Dendritic cell treated with granulocyte-macrophage colony-stimulating factor and Interleukin-4, amounts not matched to agents 40 ng/mL and 50 ng/mL, for 4 days (primary cell): ENCODE measurements around the gene DYNC1LI2.
"Not testable (repeated sequence)": the region's sequence is repeated elsewhere in the genome, so short reads cannot be mapped to it uniquely, and the experiment has no call there.

ENCODE experiments used
- H3K27ac Mint-ChIP-seq: one replicate; pipeline ENCODE4 v1.8.0; 2022; ENCODE audit warnings: mild to moderate bottlenecking, mixed read lengths
- H3K27me3 Mint-ChIP-seq: one replicate; pipeline ENCODE4 v1.8.0; 2022; ENCODE audit warnings: mild to moderate bottlenecking, mixed read lengths
- H3K36me3 Mint-ChIP-seq: one replicate; pipeline ENCODE4 v1.8.0; 2022; ENCODE audit warnings: low read depth, mixed read lengths
- H3K4me1 Mint-ChIP-seq: one replicate; pipeline ENCODE4 v1.8.0; 2022; ENCODE audit warnings: low read depth, mixed read lengths
- H3K4me3 Mint-ChIP-seq: one replicate; pipeline ENCODE4 v1.8.0; 2022; ENCODE audit warnings: mild to moderate bottlenecking, moderate library complexity, mixed read lengths
- H3K9me3 Mint-ChIP-seq: one replicate; pipeline ENCODE4 v1.8.0; 2022; ENCODE audit warnings: mixed read lengths
- intact Hi-C: fragments of 100-400 bp; cut with micrococcal nuclease; formaldehyde crosslinking; loops from one replicate; pipeline ENCODE4 v1.15.0; 2022

The DYNC1LI2 gene

DNA sequence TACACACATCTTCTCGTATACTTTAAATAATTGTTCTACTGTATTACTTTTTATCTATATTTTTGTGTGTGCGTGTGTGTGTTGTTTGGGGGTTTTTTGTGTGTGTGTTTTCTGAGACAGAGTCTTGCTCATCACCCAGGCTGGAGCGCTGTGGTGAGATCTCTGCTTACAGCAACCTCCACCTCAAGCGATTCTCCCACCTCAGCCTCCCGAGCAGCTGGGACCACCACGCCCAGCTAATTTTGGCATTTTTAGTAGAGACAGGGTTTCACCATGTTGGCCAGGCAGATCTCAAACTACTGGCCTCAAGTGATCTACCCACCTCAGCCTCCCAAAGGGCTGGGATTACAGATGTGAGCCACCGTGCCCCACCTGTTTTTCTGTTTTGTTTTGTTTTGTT is 53.4 kb downstream of the DYNC1LI2 start:
- no peak overlapping the region for H3K27ac Mint-ChIP-seq
- H3K27me3 Mint-ChIP-seq = peaks cover 4% of the 10 kb centered on the region
- no peak overlapping the region for H3K4me3 Mint-ChIP-seq
- H3K4me1 Mint-ChIP-seq = peaks cover 44% of the 10 kb centered on the region
- no peaks in the 10 kb centered on the region for H3K9me3 Mint-ChIP-seq
- intact Hi-C loops = loop anchor here (5.0 kb wide), 2 partner anchors 36 to 91 kb away; no protein-coding TSS in a partner anchor
- no peaks in the 10 kb centered on the region for H3K36me3 Mint-ChIP-seq

DNA sequence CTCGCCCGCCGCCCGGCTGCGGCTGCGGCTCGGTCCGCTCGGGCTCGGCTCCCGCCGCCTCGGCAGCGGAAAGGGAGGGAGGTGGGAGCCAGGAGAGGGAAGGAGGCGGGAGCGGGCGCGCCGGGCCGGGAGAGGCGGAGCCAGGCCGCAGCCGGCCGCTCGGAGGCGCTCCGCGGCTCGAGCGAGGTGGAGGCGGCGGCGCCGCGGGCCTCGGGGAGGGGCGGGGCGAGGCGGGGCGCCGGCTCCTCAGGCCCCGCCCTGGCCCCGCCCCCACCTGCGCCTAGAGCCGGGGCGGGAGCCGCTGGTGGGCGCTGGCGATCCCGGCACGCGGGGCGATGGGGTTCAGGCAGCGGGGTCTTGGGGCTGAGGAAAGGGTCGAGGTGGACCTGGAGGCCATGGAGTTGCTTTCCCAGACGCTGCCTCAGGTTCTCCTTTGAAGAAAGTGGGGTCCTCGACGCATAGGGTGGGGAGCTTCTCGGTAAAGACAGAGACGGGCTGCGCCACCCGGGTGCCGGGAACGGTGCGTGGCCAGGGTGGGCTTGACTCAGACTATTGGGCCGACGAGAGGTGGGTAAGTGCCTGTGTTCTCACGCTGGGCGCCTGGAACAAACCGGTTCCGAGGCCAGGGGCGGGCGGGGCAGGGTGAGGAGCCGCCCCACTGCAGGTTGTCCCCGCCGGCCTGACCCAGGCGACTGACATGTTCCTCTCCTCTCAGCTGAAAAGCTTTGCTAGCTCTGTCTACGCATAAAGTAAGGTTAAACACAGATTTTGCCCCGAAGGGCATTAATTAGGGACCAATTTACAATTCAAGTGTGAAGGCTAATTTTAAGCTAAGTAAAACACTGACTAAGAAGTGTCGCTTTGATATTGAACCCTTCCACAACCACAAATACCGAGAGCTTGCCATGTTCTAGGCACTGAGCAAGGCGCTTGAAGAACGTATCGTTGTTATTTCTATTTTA is 54.5 kb downstream of the DYNC1LI2 start, which contains the start of gene CMTM4:
CMTM4 (minus strand) TSS at position 75 of the 962 bp plus-strand sequence. CDS start 218 bp downstream, outside the sequence.
- peak within 1 kb of the TSS; percentile 82 for H3K4me3 Mint-ChIP-seq
- no peaks in the 10 kb centered on the region for H3K36me3 Mint-ChIP-seq
- peaks cover 35% of the 10 kb centered on the region for H3K4me1 Mint-ChIP-seq
- intact Hi-C loops = loop anchor here (5.0 kb wide), 2 partner anchors 35 to 90 kb away; no protein-coding TSS in a partner anchor
- H3K27me3 Mint-ChIP-seq = peaks cover 4% of the 10 kb centered on the region
- peak within 1 kb of the TSS; percentile 72 for H3K27ac Mint-ChIP-seq
- H3K9me3 Mint-ChIP-seq = no peaks in the 10 kb centered on the region

DNA sequence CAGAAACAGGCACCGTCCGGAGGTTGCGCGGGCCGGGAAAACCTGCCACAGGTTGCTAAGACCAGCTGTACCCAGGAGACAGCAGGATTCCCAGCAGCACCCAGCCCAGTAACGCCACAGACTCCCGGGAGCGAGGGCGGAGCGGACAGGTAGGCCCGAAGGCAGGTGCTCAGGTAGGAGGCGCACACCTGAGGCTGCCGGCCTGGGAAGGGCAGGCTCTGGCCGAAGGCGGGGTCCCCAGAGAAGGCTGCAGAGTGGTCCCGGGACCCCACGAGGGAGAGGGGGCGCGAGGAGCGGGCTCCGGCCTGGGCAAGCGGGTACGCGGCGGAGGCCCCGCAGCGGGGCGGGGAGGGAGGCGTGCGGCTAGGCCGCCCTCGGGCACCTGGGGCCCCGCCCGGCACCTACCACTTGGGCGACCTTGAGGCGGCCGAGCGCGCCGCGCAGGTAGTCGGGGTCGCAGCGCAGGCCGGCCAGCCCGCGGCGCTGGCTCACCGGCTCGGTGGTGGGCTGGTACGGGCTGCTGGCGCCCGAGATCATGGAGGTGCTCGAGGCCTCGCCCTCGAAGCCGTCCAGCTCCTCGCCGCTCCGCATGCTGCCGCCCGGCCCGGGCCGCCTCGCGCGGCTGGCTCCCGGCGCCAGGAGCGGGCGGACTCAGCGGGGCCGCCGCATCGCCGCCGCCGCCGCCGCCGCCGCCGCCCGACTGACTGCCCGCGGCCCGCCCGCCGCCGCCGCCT is 55.3 kb downstream of the DYNC1LI2 start:
- Mint-ChIP-seq H3K4me1 (peaks cover 35% of the 10 kb centered on the region), H3K27ac (peak overlapping the region; percentile 67), H3K36me3 (no peaks in the 10 kb centered on the region), H3K27me3 (peaks cover 4% of the 10 kb centered on the region), H3K4me3 (peak overlapping the region; percentile 82), H3K9me3 (no peaks in the 10 kb centered on the region)
- intact Hi-C loops = loop anchor here (5.0 kb wide), 2 partner anchors 34 to 89 kb away; no protein-coding TSS in a partner anchor

DNA sequence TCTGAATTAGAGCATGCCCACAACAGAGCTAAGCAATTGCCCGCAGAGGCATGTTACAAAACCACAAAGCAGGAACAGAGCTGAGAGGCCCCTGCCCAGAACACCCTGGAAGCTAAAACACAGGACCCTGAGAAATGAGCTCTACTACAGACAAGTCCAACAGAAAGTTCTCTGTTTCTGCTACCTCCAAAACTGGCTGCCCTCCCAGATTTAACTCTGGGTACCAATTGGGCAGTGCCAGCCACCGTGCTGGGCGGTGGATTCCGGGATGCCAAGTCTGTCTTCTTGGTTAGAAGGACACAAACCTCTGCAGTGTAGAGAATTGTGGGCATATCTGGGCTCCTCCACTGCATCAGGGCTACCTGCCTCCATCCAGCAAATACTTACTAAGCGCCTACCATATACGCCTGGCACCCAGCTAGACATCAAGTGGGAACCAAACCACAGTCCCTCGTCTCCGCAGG is 55.9 kb downstream of the DYNC1LI2 start:
- Mint-ChIP-seq H3K9me3 (no peaks in the 10 kb centered on the region), H3K36me3 (no peaks in the 10 kb centered on the region), H3K27me3 (peaks cover 4% of the 10 kb centered on the region), H3K4me1 (peaks cover 35% of the 10 kb centered on the region), H3K27ac (peak overlapping the region; percentile 67), H3K4me3 (peak overlapping the region; percentile 82)
- intact Hi-C loops = loop anchor here (5.0 kb wide), 2 partner anchors 33 to 88 kb away; no protein-coding TSS in a partner anchor

GRCh38 chr16:66693149-66693548 is 58.3 kb downstream of the DYNC1LI2 start:
- Mint-ChIP-seq H3K27ac (no peak overlapping the region), H3K36me3 (no peaks in the 10 kb centered on the region), H3K27me3 (peaks cover 4% of the 10 kb centered on the region), H3K4me1 (peaks cover 26% of the 10 kb centered on the region), H3K9me3 (no peaks in the 10 kb centered on the region), H3K4me3 (no peak overlapping the region)
- intact Hi-C loops = no loop called here

DNA sequence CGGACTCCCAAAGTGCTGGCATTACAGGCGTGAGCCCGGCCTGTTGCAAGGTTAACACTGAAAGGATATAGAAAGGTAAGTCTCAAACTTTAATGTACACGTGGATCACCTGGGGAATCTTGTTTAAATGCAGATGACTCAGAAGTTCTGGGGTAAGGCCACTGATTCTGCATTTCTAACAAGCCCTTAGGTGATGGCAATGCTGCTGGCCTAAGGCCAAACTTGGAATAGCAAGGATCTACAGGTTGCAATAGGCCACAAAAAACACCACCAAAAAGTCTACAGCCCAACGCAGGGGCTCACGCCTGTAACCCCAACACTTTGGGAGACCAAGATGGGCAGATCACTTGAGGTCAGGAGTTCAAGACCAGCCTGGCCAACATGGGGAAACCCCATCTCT is 59.1 kb downstream of the DYNC1LI2 start:
- intact Hi-C loops = no loop called here
- peaks cover 26% of the 10 kb centered on the region for H3K4me1 Mint-ChIP-seq
- no peaks in the 10 kb centered on the region for H3K36me3 Mint-ChIP-seq
- H3K27me3 Mint-ChIP-seq = peaks cover 4% of the 10 kb centered on the region
- H3K4me3 Mint-ChIP-seq = no peak overlapping the region
- H3K27ac Mint-ChIP-seq = no peak overlapping the region
- H3K9me3 Mint-ChIP-seq = no peaks in the 10 kb centered on the region

DNA sequence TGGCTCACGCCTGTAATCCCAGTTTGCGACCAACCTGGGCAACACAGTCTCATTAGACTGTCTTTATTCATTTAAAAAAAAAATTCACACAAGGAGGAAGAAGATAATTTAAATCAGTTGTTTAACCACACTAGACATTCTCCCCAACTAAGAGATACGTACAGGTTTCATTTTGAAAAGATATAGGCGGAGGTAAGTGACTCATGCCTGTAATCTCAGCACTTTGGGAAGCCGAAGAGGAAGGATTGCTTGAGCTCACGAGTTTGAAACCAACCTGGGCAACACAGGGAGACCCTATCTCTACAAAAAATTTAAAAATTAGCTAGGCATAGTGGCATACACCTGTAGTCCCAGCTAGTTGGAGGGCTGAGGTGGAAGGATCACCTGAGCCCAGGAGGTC is 60.2 kb downstream of the DYNC1LI2 start:
- Mint-ChIP-seq H3K4me3 (no peak overlapping the region), H3K4me1 (peaks cover 21% of the 10 kb centered on the region)

DNA sequence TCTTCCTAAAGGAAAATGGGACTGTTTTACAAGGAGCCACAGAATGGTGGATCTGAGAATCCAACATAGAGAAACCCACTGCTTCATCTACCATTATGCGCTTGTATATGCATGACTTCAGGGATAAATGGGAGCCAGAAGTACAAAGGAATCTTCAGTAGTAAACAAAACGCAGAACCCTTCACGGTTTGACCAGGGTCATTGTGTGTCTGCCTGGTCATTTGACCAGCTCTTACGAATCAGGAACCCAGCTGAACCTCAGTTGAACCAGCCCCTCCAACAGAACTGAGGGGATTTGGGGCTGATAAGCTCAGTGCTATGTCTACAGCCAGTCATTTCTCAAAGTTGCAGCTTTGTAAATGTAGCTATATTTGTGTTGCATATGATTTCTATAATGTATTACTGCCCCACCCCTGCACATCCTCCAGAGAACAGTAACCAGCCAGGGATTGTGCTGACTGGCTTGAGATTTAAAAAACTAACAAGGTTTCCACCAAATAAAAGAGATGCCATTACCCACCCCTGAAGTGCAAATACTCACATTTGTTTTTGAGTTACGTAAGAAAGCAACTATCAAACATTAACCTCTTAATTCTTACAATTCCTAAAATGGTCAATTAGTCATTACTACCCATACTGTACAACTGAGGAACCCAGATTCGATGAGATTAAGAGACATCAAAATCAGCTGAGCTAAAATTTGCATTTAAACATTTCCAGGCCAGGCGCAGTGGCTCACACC is 61.1 kb downstream of the DYNC1LI2 start:
- intact Hi-C loops = no loop called here
- H3K36me3 Mint-ChIP-seq = no peaks in the 10 kb centered on the region
- H3K4me3 Mint-ChIP-seq = no peak overlapping the region
- H3K4me1 Mint-ChIP-seq = peaks cover 15% of the 10 kb centered on the region
- H3K27ac Mint-ChIP-seq = no peak overlapping the region
- H3K27me3 Mint-ChIP-seq = peaks cover 2% of the 10 kb centered on the region
- H3K9me3 Mint-ChIP-seq = no peaks in the 10 kb centered on the region

More for the DNA sequence above, 60.2 kb downstream of the DYNC1LI2 start:
- no peaks in the 10 kb centered on the region for H3K9me3 Mint-ChIP-seq
- H3K36me3 Mint-ChIP-seq = no peaks in the 10 kb centered on the region
- intact Hi-C loops = no loop called here
- H3K27me3 Mint-ChIP-seq = peaks cover 4% of the 10 kb centered on the region
- H3K27ac Mint-ChIP-seq = no peak overlapping the region

DNA sequence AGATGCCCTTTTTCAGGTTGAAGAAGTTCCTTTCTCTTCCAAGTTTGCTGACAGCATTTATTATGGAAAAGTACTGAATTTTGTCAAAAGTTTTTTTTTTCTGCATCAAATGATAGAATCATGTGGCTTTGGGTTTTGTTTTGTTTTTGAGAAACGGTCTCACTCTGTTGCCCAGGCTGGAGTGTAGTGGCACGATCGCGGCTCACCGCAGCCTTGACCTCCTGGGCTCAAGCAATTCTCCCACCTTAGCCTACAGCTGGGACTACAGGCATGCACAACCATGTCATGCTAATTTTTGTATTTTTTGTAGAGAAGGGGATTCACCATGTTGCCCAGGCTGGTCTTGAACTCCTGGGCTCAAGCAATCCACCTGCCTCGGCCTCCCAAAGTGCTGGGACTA is 62.1 kb downstream of the DYNC1LI2 start:
- Mint-ChIP-seq H3K27ac (no peak overlapping the region), H3K4me3 (no peak overlapping the region), H3K36me3 (no peaks in the 10 kb centered on the region), H3K27me3 (no peaks in the 10 kb centered on the region), H3K9me3 (no peaks in the 10 kb centered on the region), H3K4me1 (peaks cover 12% of the 10 kb centered on the region)
- intact Hi-C loops = no loop called here

DNA sequence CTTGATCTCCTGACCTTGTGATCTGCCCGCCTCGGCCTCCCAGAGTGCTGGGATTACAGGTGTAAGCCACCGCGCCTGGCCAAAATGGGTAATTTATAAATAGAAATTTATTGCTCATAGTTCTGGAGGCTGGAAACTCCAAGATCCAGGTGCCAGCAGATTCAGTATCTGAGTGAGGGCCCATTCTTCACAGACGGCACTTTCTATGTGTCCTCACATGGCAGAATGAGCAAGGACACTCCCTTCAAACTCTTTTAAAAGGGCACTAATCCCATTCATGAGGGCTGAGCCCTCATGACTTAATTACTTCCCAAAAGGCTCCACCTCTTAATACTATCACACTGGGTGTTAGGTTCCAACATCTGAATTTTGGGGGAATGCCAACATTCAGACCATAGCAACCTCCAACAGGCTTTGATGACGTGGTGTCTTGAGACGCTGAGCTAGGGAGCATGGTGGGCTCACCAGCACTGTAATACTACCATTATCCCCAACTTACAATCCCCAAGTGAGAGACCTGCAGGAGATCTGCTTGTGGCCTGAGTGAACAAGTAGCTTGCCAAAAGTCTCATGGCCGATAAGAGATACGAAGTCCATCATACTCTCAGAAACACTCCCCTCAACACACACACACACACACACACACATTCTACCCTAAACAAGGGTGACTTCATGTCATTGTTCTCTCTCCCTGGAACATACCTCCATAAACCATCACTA is 63.3 kb downstream of the DYNC1LI2 start:
- Mint-ChIP-seq H3K4me3 (no peak overlapping the region), H3K36me3 (no peaks in the 10 kb centered on the region), H3K27me3 (no peaks in the 10 kb centered on the region), H3K4me1 (peaks cover 6% of the 10 kb centered on the region), H3K27ac (no peak overlapping the region), H3K9me3 (no peaks in the 10 kb centered on the region)
- intact Hi-C loops = no loop called here

DNA sequence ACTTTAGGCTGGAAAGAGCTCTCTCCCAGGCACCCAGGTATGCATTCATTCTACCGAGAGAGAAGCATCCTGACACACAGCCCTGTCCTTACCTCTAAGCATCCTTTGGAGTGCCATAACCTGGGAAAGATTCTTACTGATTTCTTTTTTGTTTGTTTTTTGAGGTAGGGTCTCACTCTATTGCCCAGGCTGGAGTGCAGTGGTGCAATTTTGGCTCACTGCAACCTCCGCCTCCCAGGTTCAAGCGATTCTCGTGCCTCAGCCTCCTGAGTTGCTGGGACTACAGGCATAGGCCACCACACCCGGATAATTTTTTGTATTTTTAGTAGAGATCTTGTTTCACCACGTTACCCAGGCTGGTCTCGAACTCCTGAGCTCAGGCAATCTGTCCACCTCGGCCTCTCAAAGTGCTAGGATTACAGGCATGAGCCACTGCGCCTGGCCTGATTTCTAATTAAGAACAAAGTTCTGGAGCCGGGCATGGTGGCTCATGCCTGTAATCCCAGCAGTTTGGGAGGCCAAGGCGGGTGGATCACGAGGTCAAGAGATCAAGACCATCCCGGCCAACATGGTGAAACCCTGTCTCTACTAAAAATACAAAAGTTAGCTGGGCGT is 65.8 kb downstream of the DYNC1LI2 start:
- H3K4me3 Mint-ChIP-seq, H3K27ac Mint-ChIP-seq, intact Hi-C loops, H3K9me3 Mint-ChIP-seq, H3K27me3 Mint-ChIP-seq, H3K36me3 Mint-ChIP-seq, H3K4me1 Mint-ChIP-seq: not testable (repeated sequence)

GRCh38 chr16:66682271-66682670 is 69.1 kb downstream of the DYNC1LI2 start:
- no peaks in the 10 kb centered on the region for H3K9me3 Mint-ChIP-seq
- H3K27ac Mint-ChIP-seq = no peak overlapping the region
- H3K36me3 Mint-ChIP-seq = peaks cover 7% of the 10 kb centered on the region
- intact Hi-C loops = no loop called here
- peaks cover 6% of the 10 kb centered on the region for H3K4me1 Mint-ChIP-seq
- H3K4me3 Mint-ChIP-seq = no peak overlapping the region
- H3K27me3 Mint-ChIP-seq = no peaks in the 10 kb centered on the region
